Stimulated activated CD4-positive, alpha-beta T cell treated with anti-CD3 and anti-CD28 coated beads, TNF-alpha, amount 100 ng/mL, for 48 hours (primary cell): ENCODE data around the gene PLA2G4C.
A peak's percentile ranks its signal among the peaks of the same experiment; 100 is the strongest.

ENCODE experiments used
- DNase-seq, 3 donors: peaks; one replicate each; pipeline ENCODE4 v3.0.0-alpha.2; 2020; ENCODE audit warnings: low read depth in 3 of 3

PLA2G4C gene

DNA sequence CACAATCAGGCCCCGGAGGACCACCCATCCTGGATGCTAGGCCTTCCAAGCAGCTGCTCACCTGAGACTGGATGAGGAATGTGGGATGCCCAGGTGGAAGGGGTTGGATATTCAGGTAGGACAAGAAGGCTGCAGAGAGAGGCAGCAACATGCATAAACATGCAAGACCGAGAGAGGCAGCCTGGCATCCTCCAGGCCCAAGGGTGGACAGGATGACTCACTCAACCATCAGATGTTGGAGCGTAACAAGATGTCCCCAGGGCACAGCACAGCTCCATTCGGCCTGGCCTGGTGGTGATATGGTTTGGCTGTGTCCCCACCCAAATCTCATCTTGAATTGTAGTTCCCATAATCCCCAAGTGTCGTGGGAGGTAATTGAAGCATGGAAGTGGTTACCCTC lies 56.8 kb downstream of the PLA2G4C start:
- no peak for DNase-seq

DNA sequence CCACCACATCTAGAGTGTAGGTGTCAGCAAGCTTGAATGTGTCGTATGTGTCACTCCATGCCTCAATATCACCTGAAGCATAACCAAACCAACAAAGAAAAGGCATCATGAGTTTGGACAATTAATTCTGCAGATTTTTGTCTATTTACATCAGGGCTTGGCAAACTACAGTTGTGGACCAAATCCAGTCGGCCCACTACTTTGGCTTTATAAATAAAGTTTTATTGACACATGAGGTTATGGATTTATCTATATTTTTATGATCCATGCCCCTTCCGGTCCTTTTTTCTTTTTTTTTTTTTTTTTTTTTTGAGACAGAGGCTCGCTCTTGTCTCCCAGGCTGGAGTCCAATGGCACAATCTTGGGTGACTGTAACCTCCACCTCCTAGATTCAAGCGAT lies 57.5 kb downstream of the PLA2G4C start:
- no peak for DNase-seq

DNA sequence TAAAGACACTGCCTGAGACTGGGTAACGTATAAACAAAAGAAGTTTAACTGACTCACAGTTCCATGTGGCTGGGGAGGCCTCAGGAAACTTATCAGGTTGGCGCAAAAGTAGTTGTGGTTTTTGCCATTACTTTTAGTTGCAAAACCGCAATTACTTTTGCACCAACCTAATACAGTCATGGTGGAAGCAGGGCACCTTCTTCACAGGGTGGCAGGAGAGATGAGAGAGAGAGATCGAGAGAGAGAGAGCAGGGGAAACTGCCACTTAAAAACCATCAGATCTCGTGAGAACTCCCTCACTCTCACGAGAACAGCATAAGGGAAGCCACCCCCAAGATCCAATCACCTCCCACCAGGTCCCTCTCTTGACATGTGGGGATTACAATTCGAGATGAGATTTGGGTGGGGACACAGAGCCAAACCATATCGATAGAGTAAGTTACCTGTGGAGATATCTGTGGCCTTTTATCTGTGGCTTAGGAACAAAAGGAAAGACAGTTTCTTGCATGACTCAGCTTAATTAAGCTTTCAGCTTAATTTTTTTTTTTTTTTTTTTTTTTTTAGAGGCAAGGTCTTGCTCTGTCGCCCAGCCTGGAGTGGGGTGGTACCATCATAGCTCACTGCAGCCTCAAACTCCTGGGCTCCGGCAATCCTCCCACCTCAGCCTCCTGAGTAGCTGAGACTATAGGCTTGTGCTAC lies 59.1 kb downstream of the PLA2G4C start:
- no peak for DNase-seq

DNA sequence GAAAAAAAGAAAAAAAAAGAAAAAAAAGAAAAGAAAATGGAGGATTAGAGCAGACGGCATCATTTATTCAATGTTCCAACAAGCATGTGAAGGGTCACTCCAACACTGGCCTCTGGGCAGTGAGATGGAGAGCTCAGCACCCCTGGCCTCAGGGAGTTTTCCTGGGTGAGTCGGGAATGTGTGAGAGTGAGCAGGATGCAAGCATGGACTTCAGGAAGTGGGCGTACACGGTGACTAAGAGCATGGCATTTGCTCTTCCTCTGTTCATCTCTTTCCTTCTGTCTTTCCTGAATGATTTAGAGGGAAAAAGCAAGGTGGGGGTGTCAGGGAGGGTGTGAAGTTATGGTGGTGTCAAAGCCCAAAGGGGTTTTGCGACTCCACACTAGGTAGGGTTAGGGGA lies 66.1 kb downstream of the PLA2G4C start:
- DNase-seq = no peak

DNA sequence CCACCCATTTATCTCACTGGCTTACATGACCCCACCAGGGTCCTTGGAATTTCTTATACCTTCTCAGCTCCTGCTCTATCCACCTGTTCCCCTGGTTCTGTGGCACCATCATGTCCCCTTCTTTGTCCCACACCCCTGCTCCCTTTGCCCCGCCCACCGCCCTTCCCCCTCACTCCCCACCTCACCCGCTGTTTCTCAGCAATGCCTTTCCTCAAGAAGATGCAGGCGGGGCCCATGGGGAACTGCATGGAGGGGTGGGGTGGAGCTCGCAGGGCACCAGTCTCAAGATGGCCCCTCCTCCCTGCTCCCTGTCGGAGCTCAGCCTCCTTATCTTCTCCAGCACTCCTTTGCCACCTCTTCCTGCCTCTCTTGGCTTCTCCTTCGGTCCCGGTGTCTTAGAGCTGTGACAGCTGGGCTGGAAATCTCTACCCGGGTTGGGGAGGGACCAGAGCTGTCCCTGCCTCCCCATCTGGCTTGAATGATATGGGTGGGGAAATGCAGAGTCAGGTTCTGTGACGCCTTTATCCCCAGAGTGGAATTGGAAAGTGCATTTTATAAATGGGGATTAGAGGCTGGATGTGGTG lies 66.8 kb downstream of the PLA2G4C start, which contains the start of gene CABP5:
TSS of gene CABP5 (minus strand) at position 405 of the 584 bp plus-strand sequence. CDS start at position 248, 157 bp downstream.
- no peak for DNase-seq

DNA sequence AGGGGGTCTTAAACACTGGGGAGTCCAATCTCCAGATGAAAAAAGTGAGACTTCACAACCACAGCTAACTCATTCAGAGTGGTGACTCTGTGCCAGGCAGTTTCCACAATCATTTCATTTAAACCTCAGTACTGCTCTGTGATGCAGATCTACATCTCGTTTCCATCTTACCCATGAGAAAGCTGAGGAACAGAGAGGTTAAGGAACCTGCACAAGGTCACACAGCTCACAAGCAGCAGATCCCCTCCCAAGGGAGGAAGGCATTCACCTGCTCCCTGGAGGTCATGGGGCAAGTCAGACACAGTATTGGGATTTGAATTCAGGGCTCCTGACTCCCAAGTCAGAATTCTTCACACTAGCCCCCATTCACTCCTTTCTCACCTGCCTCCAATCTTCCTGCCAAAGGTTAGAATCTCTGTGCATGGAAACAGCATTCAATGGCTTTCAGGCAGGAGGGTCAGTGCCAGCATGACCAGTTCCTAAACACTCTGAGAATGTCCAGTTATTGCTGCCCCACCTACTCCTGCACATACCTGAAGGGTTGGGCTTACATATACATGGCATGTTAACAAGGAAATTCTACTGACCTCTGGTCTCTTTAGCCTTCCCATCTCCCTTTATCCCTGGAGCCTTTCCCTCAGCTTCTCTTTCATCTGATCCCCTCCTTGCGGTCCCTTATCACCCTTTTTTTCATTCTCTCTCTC lies 68.6 kb downstream of the PLA2G4C start:
- DNase-seq = no peak

DNA sequence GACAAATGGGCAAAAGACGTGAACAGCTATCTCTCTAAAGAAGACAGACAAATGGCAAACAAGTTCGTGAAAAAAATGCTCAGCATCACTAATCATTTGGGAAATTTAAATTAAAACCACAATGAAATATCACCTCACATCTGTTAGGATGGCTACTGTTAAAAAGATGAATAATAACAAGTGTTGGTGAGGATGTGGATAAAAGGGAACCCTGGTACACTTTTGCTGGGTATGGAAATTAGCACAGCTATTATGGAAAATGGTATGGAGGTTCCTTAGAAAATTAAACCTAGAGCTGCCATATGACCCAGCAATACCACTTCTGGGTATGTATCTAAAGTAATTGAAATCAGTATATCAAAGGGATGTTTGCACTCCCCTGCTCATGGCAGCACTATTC lies 73.9 kb downstream of the PLA2G4C start:
- DNase-seq = no peak

DNA sequence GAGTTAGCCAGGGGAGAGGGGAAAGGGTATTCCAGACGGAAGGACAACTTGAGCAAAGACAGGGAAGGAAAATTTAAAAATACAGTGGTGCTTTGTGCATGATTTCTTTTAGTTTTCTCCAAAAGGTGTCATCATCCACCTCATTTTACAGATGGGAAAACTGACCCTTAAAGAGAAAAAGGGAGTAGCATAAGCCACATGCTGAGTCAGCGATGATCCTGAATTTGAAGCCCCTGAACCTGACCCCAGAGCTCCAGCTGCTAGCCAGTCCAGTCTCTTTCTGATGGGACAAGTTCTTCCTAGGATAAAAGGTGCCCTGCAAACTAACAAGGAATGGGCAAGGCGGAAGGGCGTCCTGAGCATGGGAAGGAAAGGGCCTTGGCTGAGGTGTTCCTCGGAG lies 77.0 kb downstream of the PLA2G4C start:
- DNase-seq = no peak

DNA sequence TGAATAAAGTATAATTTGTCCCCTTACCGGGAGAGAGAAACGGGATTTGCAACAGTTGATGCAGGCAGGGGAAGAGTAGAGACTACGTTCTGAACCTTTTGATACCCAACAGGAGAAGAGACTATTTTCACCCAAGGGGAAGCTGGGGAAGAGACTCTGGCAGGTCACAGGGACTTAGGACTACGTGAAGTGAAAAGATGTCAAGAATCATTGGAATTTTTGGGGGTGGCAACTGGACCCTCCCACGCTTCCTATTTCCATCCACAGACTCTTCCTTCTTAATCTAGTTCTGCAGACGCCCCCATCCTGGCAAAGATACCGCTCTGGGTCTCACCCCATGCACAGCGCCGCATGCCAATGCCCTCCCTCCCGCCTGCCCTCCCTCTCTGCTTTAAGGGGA lies 80.5 kb downstream of the PLA2G4C start:
- no peak for DNase-seq

DNA sequence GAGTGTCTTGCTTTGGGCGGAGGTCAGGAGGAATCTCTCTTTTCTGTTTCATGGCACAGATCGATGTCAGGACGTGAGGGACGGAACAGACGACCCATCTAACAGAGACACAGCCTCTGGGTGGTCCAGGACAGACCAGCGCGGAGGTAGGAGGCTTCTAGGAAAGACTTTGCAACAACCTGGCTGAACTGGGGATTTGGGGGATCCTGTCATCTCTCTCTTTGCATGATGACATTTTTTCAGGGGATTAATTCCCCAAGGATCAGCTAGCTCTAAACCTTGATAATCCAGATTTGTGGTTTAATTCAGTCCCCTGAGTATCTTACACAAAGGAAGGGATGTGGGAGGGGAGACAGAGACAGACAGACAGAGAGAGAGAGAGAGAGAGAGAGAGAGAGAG lies 81.2 kb downstream of the PLA2G4C start:
- DNase-seq = no peak

DNA sequence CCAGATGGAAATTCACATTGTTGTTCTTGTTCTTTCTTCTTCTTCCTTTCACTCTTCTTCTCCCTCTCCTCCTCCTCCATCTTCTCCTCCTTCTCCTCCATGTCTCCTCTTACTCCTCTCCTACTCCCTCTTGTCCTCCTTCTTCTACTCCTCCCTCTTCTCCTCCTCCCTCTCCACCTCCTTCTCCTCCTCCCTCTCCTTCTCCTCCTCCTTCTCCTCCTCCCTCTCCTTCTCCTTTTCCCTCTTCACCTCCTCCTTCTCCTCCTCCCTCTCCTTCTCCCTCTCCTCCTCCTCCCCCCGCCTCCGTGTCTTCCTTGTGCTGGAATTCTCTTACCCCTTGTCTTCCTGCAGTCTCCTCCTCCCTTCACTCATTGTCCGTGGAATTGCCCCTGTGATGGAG lies 85.1 kb downstream of the PLA2G4C start:
- no peak for DNase-seq

DNA sequence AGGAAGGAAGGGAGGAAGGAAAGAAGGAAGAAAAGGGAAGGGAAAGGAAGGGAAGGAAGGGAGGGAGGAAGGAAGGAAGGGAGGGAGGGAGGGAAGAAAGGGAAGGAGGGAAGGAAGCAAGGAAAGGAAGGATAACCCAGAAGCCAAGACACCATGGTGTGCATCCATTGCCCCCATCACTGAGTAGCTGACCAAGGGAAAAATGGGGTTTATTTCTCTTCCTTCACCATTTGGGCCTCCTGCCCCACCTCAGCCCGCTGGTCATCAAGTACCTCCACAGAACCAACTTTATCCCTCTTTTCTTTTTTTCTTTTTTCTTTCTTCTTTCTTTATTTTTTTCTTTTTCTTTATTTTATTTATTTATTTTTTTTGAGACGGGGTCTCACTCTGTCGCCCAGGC lies 87.1 kb downstream of the PLA2G4C start:
- no peak for DNase-seq

DNA sequence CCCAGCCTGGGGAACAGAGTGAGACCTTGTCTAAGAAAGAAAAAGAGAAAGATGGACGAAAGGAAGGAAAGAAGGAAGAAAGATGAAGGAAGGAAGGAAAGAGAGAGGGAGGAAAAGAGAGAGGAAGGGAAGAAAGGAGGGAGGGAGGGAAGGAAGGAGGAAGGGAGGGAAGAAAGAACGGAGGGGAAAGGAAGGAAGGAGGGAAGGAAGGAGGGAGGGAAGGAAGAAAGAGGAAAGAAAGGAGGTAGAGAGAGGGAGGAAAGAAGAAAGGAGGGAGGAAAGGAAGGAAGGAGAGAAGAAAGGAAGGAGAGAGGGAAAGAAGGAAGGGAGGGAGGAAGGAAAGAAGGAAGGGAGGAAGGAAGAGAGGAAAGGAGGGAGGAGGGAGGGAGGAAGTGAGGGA lies 87.6 kb downstream of the PLA2G4C start:
- no peak for DNase-seq

DNA sequence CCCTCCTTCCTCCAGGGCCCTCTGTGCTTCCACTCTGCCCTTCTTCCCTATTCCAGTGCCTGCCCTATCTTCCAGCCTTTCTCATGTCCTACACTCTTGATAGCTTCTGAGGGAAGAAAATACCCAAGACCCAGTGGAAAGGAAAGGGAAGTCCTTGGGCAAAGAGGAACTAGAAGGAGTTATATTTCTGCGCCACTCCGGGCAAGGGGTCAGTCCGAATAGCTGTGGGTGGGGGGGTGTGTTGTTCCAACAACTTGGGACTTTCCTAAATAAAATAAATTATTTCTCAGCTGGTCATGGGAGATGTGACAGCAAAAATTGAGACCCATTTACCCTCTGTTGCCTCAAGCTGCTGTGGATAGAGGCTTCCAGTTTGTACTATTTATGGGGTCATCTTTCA lies 89.9 kb downstream of the PLA2G4C start:
- no peak for DNase-seq

DNA sequence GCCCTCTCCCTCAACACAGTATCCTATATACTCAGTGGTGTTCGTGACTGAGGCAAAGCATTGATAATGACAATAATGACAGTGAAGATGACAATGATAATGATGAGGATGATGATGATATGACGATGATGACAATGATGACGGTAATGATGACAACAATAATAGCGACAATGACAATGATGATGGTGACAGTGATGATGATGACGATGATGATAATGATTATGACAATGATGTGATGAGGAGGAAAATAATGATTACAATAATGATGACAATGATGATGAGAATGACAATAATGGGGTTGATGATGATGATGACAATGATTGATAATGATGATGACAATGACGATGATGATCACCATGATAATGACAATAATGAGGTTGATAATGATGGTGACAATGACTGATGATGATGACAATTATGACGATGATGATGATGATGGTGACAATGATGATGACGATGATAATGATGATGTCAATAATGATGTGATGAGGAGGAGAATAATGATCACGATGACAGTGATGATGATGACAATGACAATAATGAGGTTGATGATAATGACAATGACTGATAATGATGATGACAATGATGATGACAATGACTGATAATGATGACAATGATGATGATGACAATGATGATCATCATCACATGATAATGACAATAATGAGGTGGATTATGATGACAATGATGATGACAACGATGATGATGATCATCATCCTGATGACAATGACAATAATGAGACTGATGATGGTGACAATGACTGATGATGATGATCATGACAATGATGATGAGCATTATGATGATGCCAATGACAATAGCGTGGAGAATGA lies 99.5 kb downstream of the PLA2G4C start:
- no peak for DNase-seq

DNA sequence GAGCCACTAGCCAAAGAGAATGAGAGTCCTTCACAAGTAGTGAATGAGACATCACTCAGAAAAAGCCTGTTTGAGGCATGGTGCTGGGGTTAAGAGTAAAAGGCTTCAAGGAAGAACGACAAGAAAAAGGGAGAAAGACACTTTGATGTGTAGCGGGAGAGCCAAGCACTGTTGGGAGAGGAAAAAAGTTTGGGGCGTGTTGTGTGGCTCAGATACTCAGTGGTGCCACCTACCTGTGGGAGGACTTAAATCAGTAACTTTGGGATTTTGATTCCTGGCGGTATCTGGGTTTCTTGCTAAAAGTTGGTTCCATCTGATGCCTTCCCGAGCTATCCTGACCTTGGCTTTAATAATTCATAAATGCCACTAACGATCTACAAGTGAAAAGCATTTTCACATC lies 103.9 kb downstream of the PLA2G4C start:
- DNase-seq = peak in 1 of 3 donors; percentile 1

DNA sequence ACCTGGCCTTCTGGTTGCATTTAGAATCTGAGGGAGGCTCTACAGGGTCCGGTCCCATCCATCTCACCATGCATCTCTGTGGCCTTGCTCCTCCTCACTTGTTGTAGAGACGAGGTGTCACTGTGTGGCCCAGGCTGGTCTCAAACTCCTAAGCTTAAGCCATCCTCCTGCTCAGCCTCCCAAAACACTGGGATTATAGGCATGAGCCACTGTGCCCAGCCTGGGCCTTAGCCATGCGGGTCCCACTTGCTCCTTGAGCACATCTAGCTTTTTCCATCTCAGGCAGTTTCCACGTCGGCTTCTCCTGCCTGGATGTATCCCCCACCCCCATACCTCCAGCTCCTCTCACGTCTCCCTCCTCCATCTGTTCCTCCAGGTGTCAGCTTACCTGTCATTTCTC lies 106.4 kb downstream of the PLA2G4C start:
- DNase-seq = no peak

DNA sequence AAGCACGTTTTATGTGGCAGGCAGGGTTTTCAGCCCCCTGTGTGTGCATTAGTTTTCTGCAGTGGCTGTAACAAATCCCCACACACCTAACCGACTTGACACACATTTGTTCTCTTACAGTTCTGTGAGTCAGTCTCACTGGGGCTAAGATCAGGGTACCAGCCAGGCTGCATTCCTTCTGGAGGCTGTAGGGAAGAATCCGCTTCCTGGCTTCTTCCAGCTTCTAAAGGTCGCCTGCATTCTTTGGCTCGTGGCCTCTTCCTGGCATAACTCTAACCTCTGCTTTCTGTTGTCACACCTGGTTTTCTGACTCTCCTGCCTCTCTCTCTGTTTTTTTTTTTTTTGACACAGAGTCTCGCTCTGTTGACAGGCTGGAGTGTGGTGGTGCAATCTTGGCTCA lies 109.8 kb downstream of the PLA2G4C start:
- DNase-seq = no peak

DNA sequence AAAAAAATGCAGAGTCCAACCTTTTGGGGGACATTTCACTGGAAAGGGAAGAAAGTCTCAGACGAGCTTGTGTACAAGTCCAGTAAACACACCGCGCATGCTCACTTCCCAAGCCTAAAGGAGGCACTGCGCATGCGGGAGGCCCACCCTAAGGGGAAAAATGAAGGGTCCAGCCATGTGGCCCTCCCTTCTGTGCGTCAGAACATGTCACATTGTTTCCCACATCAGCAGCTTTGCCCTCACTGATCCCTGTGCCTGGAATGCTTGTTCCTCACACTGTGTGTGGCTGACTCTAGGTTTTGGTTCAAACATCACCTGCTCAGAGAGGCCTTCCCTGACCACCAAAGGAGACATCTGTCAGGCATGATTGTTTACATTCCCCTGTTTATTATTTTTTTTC lies 111.8 kb downstream of the PLA2G4C start:
- no peak for DNase-seq
